H1 (cell line): ENCODE results near the gene CHI3L2. TPM values are rescaled to one million over a fixed set of nuclear protein-coding genes. Genes with fewer than 3 reads are reported as not detected.

Experiments
- CTCF ChIA-PET: fragments of 300-600 bp; sonication (Branson Sonifier 250); formaldehyde crosslinking; loops from one replicate; lab custom pipeline; 2021; ENCODE audit not compliant: partially characterized antibody; lab: Charles Lee
- POLR2A ChIA-PET: fragments of 300-600 bp; sonication (Branson Sonifier 250); formaldehyde crosslinking; loops from one replicate; lab custom pipeline; 2021; ENCODE audit warnings: inconsistent platforms; ENCODE audit not compliant: partially characterized antibody; lab: Charles Lee
- DNase-seq, 2 experiments: peaks; one replicate each; pipeline versions ENCODE4 v3.0.0 to v3.0.0-alpha.2; 2010 to 2022; ENCODE audit warnings: low spot score in 2 of 2, low read depth in 1 of 2, mixed read lengths in 1 of 2
- FAIRE-seq: peaks from 2 replicates; lab custom pipeline; 2011; peaks lifted over from hg19 to GRCh38; lab: Jason Lieb, UNC
- H2AFZ ChIP-seq: 2 replicates; pipeline ENCODE4 v1.8.1; 2012; ENCODE audit warnings: low read length, inconsistent platforms
- H2AK5ac ChIP-seq: 2 replicates; pipeline ENCODE4 v1.6.1; 2013; ENCODE audit warnings: low read depth, low read length
- H2BK120ac ChIP-seq: replicated peaks from 2 replicates; pipeline ENCODE3; 2013; ENCODE audit warnings: low read depth, low read length, inconsistent platforms
- H2BK12ac ChIP-seq: 2 replicates; pipeline ENCODE4 v1.6.1; 2013; ENCODE audit warnings: low read depth, low read length
- H2BK15ac ChIP-seq: 2 replicates; pipeline ENCODE4 v1.6.1; 2013; ENCODE audit warnings: low read length
- H2BK20ac ChIP-seq: 2 replicates; pipeline ENCODE4 v1.6.1; 2013; ENCODE audit warnings: low read length
- H2BK5ac ChIP-seq: 2 replicates; pipeline ENCODE4 v1.6.1; 2013; ENCODE audit warnings: low read depth, low read length
- H3K14ac ChIP-seq: 2 replicates; pipeline ENCODE4 v1.6.1; 2013; ENCODE audit warnings: inconsistent platforms; ENCODE audit not compliant: insufficient read length
- H3K18ac ChIP-seq: 2 replicates; pipeline ENCODE4 v1.6.1; 2013; ENCODE audit warnings: low read length; ENCODE audit errors: extremely low read depth
- H3K23ac ChIP-seq: 2 replicates; pipeline ENCODE4 v1.6.1; 2013; ENCODE audit warnings: inconsistent platforms; ENCODE audit not compliant: insufficient read length
- H3K23me2 ChIP-seq: 2 replicates; pipeline ENCODE4 v1.6.1; 2013; ENCODE audit warnings: low read depth, low read length
- H3K27ac ChIP-seq: 2 replicates; pipeline ENCODE4 v1.6.1; 2011; ENCODE audit warnings: low read depth, low read length, inconsistent platforms
- H3K27me3 ChIP-seq, 4 experiments: replicated peaks in 1 of 4; 1 replicate in 1 of 4; 2 replicates in 3 of 4; pipeline versions ENCODE4 v1.6.1 to v1.8.1; 2011 to 2013; ENCODE audit warnings: low read length in 3 of 4, mild to moderate bottlenecking in 3 of 4, inconsistent platforms in 2 of 4, mixed read lengths in 2 of 4, moderate library complexity in 1 of 4; ENCODE audit not compliant: control insufficient read depth in 3 of 4, insufficient read depth in 3 of 4; ENCODE audit errors: extremely low read depth in 1 of 4
- H3K36me3 ChIP-seq, 4 experiments: 2 replicates each; pipeline versions ENCODE4 v1.6.1 to v1.8.1; 2011 to 2013; ENCODE audit warnings: mild to moderate bottlenecking in 4 of 4, low read length in 3 of 4, moderate library complexity in 2 of 4, control low read depth in 1 of 4, inconsistent platforms in 1 of 4; ENCODE audit not compliant: insufficient read depth in 4 of 4, control insufficient read depth in 2 of 4
- H3K4ac ChIP-seq: replicated peaks from 2 replicates; pipeline ENCODE3; 2013; ENCODE audit warnings: low read length, low read depth, mixed read lengths, inconsistent platforms; ENCODE audit not compliant: insufficient read length
- H3K4me1 ChIP-seq, 4 experiments: replicated peaks in 1 of 4; 1 replicate in 1 of 4; 2 replicates in 3 of 4; pipeline versions ENCODE4 v1.6.1 to v1.8.1; 2011 to 2013; ENCODE audit warnings: low read length in 3 of 4, inconsistent platforms in 2 of 4, mixed read lengths in 1 of 4; ENCODE audit not compliant: insufficient read depth in 4 of 4, control insufficient read depth in 3 of 4
- H3K4me2 ChIP-seq, 2 experiments: 2 replicates each; pipeline versions ENCODE4 v1.6.1 to v1.8.1; 2011 to 2013; ENCODE audit warnings: low read depth in 2 of 2, low read length in 2 of 2, control low read depth in 1 of 2, inconsistent platforms in 1 of 2, mild to moderate bottlenecking in 1 of 2; ENCODE audit not compliant: insufficient read depth in 1 of 2
- H3K4me3 ChIP-seq, 4 experiments: fragments of 200-600, 300-600 bp in 1 of 4; sonication (generic), shearing (Covaris generic), sonication (Bioruptor Twin) in 1 of 4; 2 replicates each; pipeline versions ENCODE4 v1.5.1 to v1.8.1; 2011 to 2016; ENCODE audit warnings: low read length in 4 of 4, low read depth in 3 of 4, control low read depth in 2 of 4, inconsistent platforms in 2 of 4, mild to moderate bottlenecking in 2 of 4, mixed read lengths in 1 of 4, moderate library complexity in 1 of 4; ENCODE audit not compliant: insufficient read depth in 2 of 4; ENCODE audit errors: extremely low read depth in 1 of 4
- H3K56ac ChIP-seq: replicated peaks from 2 replicates; pipeline ENCODE3; 2013; ENCODE audit warnings: low read depth, mild to moderate bottlenecking, mixed read lengths, low read length, inconsistent platforms; ENCODE audit not compliant: insufficient read length
- H3K79me1 ChIP-seq: 2 replicates; pipeline ENCODE4 v1.6.1; 2013; ENCODE audit warnings: low read depth, low read length, control low read depth
- H3K79me2 ChIP-seq, 2 experiments: 2 replicates each; pipeline versions ENCODE4 v1.6.1 to v1.8.1; 2012 to 2013; ENCODE audit warnings: low read length in 2 of 2, mild to moderate bottlenecking in 2 of 2, inconsistent platforms in 1 of 2; ENCODE audit not compliant: insufficient read depth in 2 of 2, control insufficient read depth in 1 of 2
- H3K9ac ChIP-seq, 4 experiments: replicated peaks in 1 of 4; 1 replicate in 1 of 4; 2 replicates in 3 of 4; pipeline versions ENCODE4 v1.6.1 to v1.8.1; 2011 to 2013; ENCODE audit warnings: low read depth in 3 of 4, low read length in 3 of 4, control low read depth in 2 of 4, mild to moderate bottlenecking in 2 of 4, moderate library complexity in 2 of 4, inconsistent platforms in 1 of 4; ENCODE audit errors: extremely low read depth in 1 of 4
- H3K9me3 ChIP-seq, 2 experiments: 2 replicates each; pipeline versions ENCODE4 v1.6.1 to v1.8.1; 2012 to 2013; ENCODE audit warnings: mild to moderate bottlenecking in 2 of 2, moderate library complexity in 2 of 2, control low read depth in 1 of 2, inconsistent platforms in 1 of 2, low read depth in 1 of 2, low read length in 1 of 2, mixed read lengths in 1 of 2; ENCODE audit not compliant: insufficient read depth in 2 of 2
- H4K20me1 ChIP-seq, 2 experiments: replicated peaks in 1 of 2; 2 replicates each; pipeline versions ENCODE3 to v1.8.1; 2011 to 2013; ENCODE audit warnings: inconsistent platforms in 2 of 2, low read length in 2 of 2, mild to moderate bottlenecking in 1 of 2; ENCODE audit not compliant: insufficient read depth in 2 of 2, control insufficient read depth in 1 of 2
- H4K5ac ChIP-seq: 2 replicates; pipeline ENCODE4 v1.6.1; 2013; ENCODE audit warnings: low read length, low read depth, mixed read lengths, inconsistent platforms; ENCODE audit not compliant: insufficient read length
- H4K8ac ChIP-seq: 2 replicates; pipeline ENCODE4 v1.8.0; 2013; ENCODE audit warnings: mild to moderate bottlenecking, moderate library complexity, low read length, inconsistent platforms; ENCODE audit not compliant: insufficient read depth; ENCODE audit errors: extremely low read depth
- H4K91ac ChIP-seq: replicated peaks from 2 replicates; pipeline ENCODE3; 2013; ENCODE audit warnings: low read length, mixed read lengths, inconsistent platforms; ENCODE audit not compliant: insufficient read length
- CTBP2 ChIP-seq: IDR thresholded peaks from 2 replicates; pipeline ENCODE4 v1.7.0; 2011; ENCODE audit warnings: borderline replicate concordance, mild to moderate bottlenecking, moderate library complexity, mixed read lengths, low read length; ENCODE audit not compliant: insufficient read depth, insufficient read length
- GABPA ChIP-seq: IDR thresholded peaks from 2 replicates; pipeline ENCODE4 v1.6.1; 2011; ENCODE audit warnings: mild to moderate bottlenecking, low read length, moderate library complexity, borderline replicate concordance; ENCODE audit not compliant: insufficient read depth
- KDM4A ChIP-seq: IDR thresholded peaks from one replicate; pipeline ENCODE4 v1.7.1; 2012; ENCODE audit warnings: low read depth, mild to moderate bottlenecking, moderate library complexity, low read length, inconsistent platforms; ENCODE audit not compliant: severe bottlenecking
- NANOG ChIP-seq: IDR thresholded peaks from 2 replicates; pipeline ENCODE4 v1.6.1; 2011; ENCODE audit warnings: low read length, low read depth, mild to moderate bottlenecking, inconsistent platforms; ENCODE audit not compliant: insufficient read depth, poor library complexity, severe bottlenecking
- RNF2 ChIP-seq: fragments of 200-900, 300-1000 bp; sonication (generic); IDR thresholded peaks from 2 replicates; pipeline ENCODE4 v1.7.1; 2016; ENCODE audit warnings: borderline replicate concordance, low read depth, mild to moderate bottlenecking, antibody characterized with exemption, low read length; ENCODE audit not compliant: poor library complexity, severe bottlenecking; ENCODE audit errors: missing control alignments
- SP2 ChIP-seq: IDR thresholded peaks from 2 replicates; pipeline ENCODE4 v1.6.1; 2012; ENCODE audit warnings: mild to moderate bottlenecking, low read length, inconsistent platforms
- SUZ12 ChIP-seq: fragments of 200-600 bp; sonication (generic); IDR thresholded peaks from 2 replicates; pipeline ENCODE4 v1.6.1; 2012; ENCODE audit warnings: mild to moderate bottlenecking, inconsistent platforms, low read length, moderate library complexity, mixed read lengths
- WGBS, 2 experiments: shearing (Covaris generic) in 1 of 2; methylation state at CpG; one replicate each; pipeline versions ENCODE4 v1.1.6 to v1.1.7; 2013 to 2015; ENCODE audit warnings: low lambda C conversion rate in 2 of 2, mixed read lengths in 2 of 2, inconsistent platforms in 1 of 2, low coverage in 1 of 2, missing lambda C conversion rate in 1 of 2; ENCODE audit not compliant: insufficient replicate concordance in 2 of 2, insufficient coverage in 1 of 2, insufficient read length in 1 of 2; ENCODE audit errors: extremely low coverage in 1 of 2, missing lambda C conversion rate in 1 of 2; 5-methylcytosine and 5-hydroxymethylcytosine counted together
- polyA plus RNA-seq, 7 experiments: library from polyadenylated mRNA; depleted of rRNA in 3 of 7; stranded (reverse) in 5 of 7; unstranded in 2 of 7; fragments of >200 nt in 5 of 7; fragments of 200-250 nt in 2 of 7; gene quantifications; 1 replicate in 5 of 7; 2 replicates in 1 of 7; 4 replicates in 1 of 7; pipeline versions ENCODE4 v1.2.1 to v1.2.3, GENCODE V29; 2011 to 2013; ENCODE audit warnings: missing spikeins in 2 of 7, mixed read lengths in 2 of 7
- total RNA-seq: library from RNA; stranded (reverse); fragmentation: NEBNext Ultra II Directional; extraction: Animal tissue kit (Norgen Biotek cat#: 25700); gene quantifications from 2 replicates; pipeline ENCODE4 v1.2.1, GENCODE V29; 2021
- TF ChIP-seq, protein P1 (sequence below): IDR thresholded peaks from 2 replicates; pipeline ENCODE4 v1.6.1; 2012; ENCODE audit warnings: inconsistent platforms
- TF ChIP-seq, protein P2 (sequence below): IDR thresholded peaks from 2 replicates; pipeline ENCODE4 v1.6.1; 2012; ENCODE audit warnings: inconsistent platforms

The CHI3L2 gene
- total and polyA plus RNA-seq, 2 of the 8 experiments (the other 6 are each of a cell fraction or from before 2014, with no cell fraction given): not detected

DNA sequence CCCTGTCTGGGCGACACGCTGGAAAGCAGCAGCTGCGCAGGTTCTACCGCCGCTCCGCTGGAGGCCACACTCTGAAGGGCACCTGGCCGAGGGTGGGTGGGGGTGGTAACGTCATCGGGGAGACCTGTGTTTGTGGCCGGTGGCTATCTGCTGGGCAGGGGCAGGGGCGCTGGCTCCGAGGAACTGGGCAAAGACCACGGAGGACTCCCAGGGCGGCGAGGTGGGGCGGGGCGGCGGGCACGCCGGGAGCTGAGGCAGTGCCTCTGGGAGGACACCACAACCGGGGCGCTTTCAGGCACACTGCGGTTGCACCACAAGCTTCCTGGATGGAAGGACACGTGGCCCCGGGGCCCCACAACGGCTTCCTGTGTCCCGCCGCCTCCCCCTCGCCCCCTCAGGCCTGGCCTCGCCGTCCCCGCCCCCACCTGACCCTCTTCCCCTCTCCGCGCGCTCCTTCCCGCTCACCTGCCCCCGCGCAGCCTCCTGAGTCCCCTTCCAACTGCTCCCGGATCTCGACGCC is 23.8 kb upstream of the CHI3L2 start:
- no peaks in the 10 kb centered on the region for H3K79me1 ChIP-seq
- H3K4ac ChIP-seq: no peak overlapping the region
- no peak for DNase-seq
- H3K27ac ChIP-seq: no peak overlapping the region
- no peaks in the 10 kb centered on the region for H3K79me2 ChIP-seq
- ChIA-PET POLR2A (interaction anchor here (0.7 to 1.1 kb wide), 2 partner anchors 12 to 17 kb away, joined by 3 read pairs; no protein-coding TSS in a partner anchor), CTCF (no interaction called here)
- H2AK5ac ChIP-seq: no peak overlapping the region
- 78% methylated on average over 9 of the region's 41 CpGs; no CpG with 5 or more reads in 1 of the 2 experiments for WGBS, 2 experiments
- no peak overlapping the region for H2BK20ac ChIP-seq
- FAIRE-seq: no peak
- peaks cover 16 to 33% (median 27%) of the 10 kb centered on the region in 4 experiments for H3K27me3 ChIP-seq
- no peaks in the 10 kb centered on the region for H4K20me1 ChIP-seq
- no peak overlapping the region for H4K5ac ChIP-seq
- H3K9me3 ChIP-seq: no peaks in the 10 kb centered on the region
- no peaks in the 10 kb centered on the region; the same call in 1 of the 2 replicates for H3K23me2 ChIP-seq
- TF ChIP-seq GABPA: no peak
- TF ChIP-seq, protein P1, sequence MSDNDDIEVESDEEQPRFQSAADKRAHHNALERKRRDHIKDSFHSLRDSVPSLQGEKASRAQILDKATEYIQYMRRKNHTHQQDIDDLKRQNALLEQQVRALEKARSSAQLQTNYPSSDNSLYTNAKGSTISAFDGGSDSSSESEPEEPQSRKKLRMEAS: peak; percentile 85
- peak; percentile 4 for TF ChIP-seq RNF2
- TF ChIP-seq, protein P2, sequence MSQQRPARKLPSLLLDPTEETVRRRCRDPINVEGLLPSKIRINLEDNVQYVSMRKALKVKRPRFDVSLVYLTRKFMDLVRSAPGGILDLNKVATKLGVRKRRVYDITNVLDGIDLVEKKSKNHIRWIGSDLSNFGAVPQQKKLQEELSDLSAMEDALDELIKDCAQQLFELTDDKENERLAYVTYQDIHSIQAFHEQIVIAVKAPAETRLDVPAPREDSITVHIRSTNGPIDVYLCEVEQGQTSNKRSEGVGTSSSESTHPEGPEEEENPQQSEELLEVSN: peak; percentile 96
- TF ChIP-seq CTBP2: no peak
- TF ChIP-seq KDM4A: no peak
- TF ChIP-seq SUZ12: peak; percentile 42; the same call in 1 of the 2 replicates
- TF ChIP-seq SP2: no peak
- TF ChIP-seq NANOG: no peak
- H2BK5ac ChIP-seq: no peak overlapping the region
- no peak overlapping the region for H2BK120ac ChIP-seq
- H3K18ac ChIP-seq: no peak overlapping the region
- H3K56ac ChIP-seq: no peak overlapping the region
- H3K9ac ChIP-seq: no peak overlapping the region
- peaks cover 0 to 2% (median 1%) of the 10 kb centered on the region in 4 experiments; a peak in 2 of 7 replicates for H3K4me1 ChIP-seq
- peak overlapping the region; percentile 57 for H4K8ac ChIP-seq
- H2AFZ ChIP-seq: no peak overlapping the region; the same call in 1 of the 2 replicates
- H3K14ac ChIP-seq: no peak overlapping the region
- H3K4me2 ChIP-seq: peak overlapping the region; percentile 56 to 67
- peak overlapping the region in 2 of 4 experiments; percentile 25 to 60; a peak in 4 of 8 replicates for H3K4me3 ChIP-seq
- H3K36me3 ChIP-seq: no peaks in the 10 kb centered on the region
- H3K23ac ChIP-seq: no peak overlapping the region
- H2BK12ac ChIP-seq: no peak overlapping the region
- no peak overlapping the region for H2BK15ac ChIP-seq
- H4K91ac ChIP-seq: no peak overlapping the region
